Measurements from ENCODE around the gene NCBP3.

DNA sequence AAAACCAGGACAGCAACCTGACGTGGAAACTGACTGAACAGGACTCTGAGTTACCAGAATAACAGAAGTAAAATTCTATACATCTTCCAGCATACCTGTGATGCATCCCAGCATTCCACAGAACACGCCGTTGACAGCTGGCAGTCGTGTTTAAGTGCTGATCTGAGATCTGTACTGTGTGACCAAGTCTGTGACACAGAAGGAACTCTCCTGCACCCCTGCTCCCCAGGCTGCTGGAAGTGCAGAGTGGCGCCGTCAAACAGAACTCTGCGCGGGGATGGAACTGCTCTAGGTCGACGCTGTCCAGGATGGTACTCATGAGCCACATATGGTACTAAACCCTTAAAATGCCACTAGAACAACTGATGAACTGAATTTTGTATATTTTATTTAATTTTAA lies 44.3 kb downstream of the NCBP3 start:
- TF ChIP-seq POLR2A (IDR thresholded peaks at IDR 0.05): no peak
- TF ChIP-seq, protein P1, sequence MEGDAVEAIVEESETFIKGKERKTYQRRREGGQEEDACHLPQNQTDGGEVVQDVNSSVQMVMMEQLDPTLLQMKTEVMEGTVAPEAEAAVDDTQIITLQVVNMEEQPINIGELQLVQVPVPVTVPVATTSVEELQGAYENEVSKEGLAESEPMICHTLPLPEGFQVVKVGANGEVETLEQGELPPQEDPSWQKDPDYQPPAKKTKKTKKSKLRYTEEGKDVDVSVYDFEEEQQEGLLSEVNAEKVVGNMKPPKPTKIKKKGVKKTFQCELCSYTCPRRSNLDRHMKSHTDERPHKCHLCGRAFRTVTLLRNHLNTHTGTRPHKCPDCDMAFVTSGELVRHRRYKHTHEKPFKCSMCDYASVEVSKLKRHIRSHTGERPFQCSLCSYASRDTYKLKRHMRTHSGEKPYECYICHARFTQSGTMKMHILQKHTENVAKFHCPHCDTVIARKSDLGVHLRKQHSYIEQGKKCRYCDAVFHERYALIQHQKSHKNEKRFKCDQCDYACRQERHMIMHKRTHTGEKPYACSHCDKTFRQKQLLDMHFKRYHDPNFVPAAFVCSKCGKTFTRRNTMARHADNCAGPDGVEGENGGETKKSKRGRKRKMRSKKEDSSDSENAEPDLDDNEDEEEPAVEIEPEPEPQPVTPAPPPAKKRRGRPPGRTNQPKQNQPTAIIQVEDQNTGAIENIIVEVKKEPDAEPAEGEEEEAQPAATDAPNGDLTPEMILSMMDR (IDR thresholded peaks at IDR 0.05 in 4 of 5, conservative IDR thresholded peaks at IDR 0.05 in 1 of 5): no peak

All from gastrocnemius medialis (tissue), 4 donors.